Cortex of kidney (tissue), 1 donor: ENCODE measurements around the gene SNX25.
"Not testable (repeated sequence)": the region's sequence is repeated elsewhere in the genome, so short reads cannot be mapped to it uniquely, and the experiment has no call there.

Source experiments
- DNase-seq: peaks from one replicate; lab custom pipeline; 2025; lab: John Stamatoyannopoulos, UW

The SNX25 gene

DNA sequence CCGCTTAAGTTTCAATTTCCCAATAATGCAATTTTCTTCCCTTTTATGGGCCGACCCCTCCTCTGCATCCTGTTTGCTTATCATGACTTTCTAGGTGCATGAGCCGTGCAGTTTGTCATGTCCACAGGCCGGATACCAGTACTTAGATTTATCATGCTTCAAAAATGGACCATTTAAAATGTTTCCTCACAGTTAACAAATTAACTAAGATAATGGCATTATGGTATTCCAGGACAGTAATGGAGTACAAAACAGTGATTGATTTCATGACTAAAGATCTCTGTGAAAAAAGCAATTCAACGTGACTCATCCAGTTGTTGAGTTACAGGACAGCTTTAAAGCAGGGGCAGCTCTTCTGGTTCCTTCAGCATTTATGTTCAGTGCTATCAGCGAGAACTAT, 23.0 kb downstream of the SNX25 start:
- no peak for DNase-seq

DNA sequence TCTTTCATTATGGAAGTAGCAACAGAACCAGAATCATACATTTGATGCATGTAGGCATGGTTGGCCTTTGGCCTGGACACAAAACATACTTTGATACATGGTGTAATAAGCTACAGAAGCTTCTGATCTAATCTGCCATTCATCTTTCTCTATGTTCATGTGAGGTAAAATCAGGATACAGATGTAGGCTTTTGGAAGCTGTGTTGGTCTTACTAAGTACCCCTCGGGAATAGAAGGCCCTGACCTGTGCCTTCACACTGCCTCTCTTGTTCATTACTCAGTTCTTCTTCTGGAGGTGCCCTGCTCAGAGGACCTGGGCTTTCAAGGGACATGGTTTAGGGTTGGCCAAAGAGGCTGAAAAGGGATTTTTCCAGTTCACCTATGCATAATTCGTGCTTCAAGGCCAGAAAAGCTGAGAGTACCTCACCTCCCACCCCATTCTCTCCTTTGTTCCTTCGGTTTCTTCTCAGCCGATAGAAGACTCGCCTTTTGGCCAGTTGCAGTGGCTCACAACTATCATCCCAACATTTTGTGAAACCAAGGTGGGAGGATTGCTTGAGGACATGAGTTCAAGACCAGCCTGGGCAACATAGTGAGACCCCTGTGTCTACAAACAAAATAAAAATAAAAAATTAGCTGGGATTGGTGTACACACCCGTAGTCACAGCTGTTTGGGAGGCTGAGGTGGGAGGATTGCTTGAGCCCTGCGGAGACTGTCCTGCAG, 25.9 kb downstream of the SNX25 start:
- DNase-seq = no peak

DNA sequence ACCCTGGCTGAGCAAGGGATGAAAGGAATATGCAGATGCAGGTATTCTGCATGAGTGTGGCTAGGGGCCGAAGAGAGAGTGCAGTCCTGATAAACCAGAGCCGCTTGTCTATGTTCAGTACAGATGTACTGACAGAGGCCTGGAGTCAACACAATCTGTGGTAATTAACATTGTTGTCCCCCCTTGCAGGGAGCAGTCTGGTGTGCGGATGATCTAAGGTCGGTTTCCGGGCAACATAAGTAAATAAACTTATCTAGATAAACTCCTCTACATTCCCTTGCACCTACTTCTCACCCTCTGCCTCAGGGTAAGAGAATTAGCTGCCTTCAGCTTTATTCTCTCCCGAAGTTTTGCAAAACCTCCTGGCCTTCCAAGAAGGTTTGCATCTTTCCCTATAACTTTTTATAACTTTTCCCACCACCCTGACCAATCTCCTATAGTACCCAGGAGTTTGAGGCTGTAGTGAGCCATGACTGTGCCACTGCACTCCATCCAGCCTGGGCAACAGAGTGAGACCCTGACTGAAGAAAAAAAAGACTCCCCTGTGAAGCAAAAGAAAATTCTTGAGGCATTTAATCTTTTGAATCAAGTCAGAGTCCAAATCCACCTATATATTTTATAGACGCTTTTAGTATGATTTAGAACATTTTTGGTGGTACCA, 26.6 kb downstream of the SNX25 start:
- DNase-seq = no peak

DNA sequence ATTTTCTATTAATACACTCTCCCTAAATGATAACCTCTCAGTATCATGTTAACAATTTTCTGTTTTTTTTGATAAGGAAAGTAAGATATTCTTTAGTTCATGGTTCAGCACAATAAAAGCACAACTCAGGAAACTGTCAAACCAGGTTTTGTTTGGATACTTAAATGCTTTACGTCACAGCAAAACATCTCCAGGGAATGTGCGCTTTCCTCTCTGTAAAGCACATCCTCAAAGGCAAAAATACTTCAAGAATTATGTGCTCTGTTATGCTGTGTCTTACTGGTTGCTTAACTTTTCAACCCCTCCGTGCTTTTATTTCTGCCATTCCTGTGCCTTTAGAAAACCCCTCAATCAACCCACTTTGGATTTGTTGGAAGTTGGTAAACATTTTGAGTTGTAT, 27.8 kb downstream of the SNX25 start:
- no peak for DNase-seq

DNA sequence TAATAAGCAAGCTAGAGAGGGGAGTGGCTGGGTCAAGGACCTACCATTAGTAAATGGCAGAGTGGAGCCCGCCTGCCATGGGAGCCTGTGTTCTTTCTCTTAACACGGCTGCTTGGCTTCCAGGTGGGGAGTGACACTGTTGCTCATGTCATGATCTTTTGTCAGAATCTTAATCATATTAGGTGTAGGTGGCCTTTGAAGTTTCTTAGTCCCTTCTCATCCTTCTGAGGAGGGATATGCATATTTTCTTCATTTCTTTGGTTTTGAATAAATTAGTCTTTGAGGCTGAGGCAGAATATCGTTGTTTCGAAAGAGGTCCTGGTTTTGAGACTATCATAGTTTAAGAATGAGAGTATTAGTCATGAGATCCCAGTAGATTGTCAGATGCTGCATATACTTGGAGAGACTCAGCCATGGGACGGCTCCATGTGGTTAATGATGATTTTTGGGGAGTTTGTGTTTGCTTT, 28.9 kb downstream of the SNX25 start:
- DNase-seq = no peak

DNA sequence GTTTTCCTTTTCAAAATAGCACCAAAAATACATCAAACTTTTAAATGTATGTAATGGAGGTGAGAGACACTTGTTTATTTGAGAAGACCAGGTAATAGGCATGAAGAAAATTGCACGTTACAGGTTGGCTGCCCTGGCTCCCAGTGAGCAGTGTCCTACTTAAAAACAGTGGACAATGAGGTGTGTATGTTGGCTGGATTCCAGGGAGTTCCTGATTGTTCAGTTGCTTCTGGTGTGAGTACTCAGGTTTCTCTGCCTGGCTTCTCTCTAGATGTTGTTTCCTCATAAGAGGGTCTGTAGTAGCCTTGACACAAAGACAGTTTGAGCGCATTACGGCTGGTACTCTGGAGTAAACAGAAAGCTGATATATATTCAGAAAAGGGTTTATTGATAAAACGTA, 29.4 kb downstream of the SNX25 start:
- no peak for DNase-seq

DNA sequence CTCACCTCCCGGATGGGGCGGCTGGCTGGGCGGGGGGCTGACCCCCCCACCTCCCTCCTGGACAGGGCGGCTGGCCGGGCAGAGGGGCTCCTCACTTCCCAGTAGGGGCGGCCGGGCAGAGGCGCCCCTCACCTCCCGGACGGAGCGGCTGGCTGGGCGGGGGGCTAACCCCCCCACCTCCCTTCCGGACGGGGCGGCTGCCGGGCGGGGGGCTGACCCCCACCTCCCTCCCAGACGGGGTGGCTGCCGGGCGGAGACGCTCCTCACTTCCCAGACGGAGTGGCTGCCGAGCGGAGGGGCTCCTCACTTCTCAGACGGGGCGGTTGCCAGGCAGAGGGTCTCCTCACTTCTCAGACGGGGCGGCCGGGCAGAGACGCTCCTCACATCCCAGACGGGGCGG, 31.1 kb downstream of the SNX25 start:
- not testable (repeated sequence) for DNase-seq

DNA sequence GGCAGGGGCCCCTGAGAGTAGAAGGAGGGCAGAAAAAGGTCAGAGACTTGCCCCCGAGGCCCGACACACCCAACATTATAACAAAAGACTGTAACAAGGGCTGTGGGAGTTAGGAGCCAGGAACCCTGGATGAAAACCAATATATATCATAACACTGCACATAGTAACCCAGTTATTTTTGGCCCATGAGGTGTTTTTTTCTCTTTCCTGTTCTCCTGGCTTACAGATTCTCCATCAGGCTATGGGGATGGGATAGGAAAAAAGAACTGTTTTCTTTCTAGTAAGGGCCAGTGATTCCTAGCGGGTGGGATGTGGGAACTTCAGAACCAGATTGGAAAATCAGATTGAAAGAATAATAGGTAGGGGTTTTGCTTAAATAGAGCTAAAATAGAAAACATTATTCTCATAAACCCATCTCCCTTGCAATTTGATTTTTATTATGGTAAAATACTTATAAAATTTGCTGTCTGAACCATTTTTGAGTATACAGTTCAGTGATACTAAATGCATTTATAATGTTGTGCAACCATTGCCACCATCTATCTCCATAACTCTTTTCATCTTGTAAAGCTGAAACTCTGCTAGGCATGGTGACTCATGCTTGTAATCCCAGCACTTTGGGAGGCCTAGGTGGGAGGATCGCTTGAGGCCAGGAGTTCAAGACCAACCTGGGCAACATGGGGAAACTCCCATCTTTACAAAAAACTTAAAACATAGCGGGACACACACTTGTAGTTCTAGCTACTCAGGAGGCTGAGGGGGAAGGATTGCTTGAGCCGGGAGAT, 33.5 kb downstream of the SNX25 start:
- no peak for DNase-seq

DNA sequence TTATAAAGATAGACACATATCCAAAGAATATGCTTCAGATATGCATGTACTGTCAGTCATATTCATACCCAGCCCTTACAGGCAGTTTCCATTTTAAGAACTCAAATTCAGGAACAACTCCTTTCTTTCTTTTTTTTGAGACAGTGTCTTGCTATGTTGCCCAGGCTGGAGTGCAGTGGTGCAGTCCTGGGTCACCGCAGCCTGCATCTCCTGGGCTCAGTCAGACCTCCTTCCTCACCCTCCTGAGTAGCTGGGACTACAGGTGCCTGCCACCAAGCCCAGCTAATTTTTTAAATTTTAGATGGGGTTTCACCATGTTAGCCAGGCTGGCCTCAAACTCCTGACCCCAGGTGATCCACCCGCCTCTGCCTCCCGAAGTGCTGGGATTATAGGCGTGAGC, 34.5 kb downstream of the SNX25 start:
- no peak for DNase-seq

DNA sequence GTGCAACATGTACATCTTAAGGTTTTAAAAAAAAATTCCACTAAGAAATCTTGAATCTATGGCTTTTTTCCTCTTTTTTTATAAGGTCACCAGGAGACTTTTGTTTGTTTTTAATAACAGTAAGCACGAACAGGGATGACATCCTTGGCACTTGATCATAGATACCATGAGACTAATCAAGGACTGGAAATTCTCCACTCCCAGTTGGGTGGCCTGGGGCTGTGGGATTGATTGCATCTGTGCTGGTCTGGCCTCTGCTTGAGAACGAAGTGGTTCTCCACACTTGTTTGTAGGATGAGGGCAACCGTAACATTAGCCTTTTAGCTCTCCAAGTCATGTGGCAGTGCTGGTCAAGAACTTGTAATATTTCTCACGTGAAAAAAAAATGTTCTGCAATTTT, 35.4 kb downstream of the SNX25 start:
- DNase-seq = no peak

DNA sequence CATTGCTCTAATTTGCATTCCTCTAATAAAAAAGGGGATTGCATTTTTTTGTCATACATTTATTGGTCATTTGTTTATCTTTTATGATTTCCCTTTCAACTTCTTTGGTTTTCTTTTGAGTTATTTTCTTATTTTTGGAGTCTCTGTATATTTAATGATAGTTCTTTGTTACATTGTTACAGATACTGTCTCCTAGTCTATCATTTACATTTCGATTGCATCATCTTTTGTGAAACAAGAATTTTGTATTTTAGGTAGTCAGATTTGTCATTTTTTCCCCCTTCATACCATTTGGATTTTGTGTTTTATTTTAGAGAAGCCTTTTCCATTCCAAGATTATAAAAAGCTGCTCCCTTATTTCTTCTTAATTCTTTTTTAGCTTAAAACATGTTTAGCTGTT, 37.1 kb downstream of the SNX25 start:
- no peak for DNase-seq

DNA sequence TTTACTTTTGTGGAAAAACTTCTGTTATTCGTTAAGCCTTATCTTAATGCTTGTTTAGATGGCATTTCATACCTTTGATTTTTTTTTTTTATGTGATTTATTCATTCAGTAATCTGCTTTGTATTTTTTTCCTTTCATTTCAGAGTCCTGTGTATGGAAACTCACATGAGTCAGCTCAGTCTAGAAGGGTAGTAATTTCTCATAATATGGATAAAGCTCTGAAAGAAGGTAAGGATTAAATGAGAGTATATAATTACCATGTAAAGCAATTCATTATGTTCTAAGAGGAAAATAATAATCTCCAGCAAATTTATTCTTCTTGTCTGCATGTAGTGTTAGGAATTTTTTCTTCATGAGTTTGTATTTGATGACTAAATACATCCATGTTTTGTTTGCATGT, 37.8 kb downstream of the SNX25 start:
- no peak for DNase-seq

DNA sequence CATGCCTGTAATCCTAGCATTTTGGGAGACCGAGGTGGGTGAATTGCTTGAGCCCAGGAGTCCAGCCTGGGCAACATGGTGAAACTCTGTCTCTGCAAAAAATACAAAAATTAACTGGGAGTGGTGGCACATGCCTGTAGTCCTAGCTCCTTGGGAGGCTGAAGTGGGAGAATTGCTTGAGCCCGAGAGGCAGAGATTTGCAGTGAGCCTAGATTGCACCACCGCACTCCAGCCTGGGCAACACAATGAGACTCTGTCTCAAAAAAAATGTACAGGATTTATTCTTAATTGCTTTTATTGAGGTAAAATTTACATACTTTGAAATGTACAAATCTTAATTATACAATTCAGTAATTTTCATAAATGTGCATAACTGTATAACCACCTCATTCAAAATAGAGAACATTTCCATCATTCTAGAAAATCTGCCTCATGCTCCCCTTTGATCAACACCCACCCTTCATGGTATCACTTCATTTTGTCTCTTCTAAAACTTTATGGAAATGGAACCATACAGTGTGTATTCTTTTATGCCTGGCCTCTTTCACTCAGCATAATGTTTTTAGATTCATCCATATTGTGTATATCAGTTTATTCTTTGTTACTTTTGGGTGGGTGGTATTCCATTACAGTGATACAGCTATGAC, 39.1 kb downstream of the SNX25 start:
- no peak for DNase-seq

DNA sequence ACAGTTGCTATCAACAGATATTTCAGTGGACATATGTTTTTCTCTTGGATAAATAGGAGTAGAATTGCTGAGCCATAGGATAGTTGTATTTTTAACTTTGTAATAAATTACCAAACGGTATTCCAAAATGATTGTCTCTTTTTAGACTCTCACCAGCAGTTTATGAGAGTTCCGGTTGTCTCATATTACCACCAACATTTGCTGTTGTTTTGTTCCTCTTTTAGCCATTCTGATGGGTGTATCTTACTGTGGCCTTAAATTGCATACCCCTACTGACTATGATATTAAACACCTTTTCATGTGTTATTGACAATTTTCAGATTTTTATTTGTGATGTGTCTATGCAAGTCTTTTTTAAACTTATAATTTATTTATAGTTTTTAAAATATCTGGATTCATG, 39.7 kb downstream of the SNX25 start:
- no peak for DNase-seq

DNA sequence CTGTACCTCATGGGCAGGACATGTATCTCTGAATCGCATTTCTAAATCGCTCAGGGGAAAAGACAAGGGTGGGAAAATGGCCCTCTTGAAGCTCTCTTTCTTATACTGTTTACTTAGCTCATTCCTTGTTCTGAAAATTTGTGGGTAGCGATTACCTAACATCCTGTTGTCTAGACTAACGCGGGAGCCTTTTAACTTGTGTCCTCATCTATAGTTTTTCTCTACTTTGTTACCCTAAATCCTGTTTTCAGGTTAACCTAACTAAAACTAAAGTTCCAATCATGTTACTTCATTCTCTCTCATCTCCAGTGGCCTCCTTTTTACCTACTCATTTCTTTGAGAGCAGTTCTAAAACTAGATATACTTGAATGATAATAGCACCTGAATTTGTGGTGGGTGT, 45.0 kb downstream of the SNX25 start:
- DNase-seq = no peak

DNA sequence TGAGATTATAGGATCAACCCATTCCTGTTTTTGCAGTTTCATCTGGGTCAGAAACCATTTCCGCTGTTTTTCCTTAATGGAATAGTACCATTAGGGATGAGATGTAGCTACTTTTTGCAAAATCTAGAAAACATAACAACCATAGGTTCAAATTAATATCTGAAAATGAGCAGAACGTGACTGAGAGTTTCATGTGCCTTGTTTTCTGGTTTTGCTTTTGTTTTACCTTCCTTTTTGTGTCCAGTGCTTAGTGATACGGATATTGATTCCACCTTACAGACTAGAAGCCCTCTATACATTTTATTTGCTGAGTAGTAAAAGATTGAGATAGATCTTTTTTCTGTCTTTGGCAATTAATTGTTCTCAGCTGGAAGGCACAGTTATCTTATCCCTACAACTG, 46.5 kb downstream of the SNX25 start:
- no peak for DNase-seq

DNA sequence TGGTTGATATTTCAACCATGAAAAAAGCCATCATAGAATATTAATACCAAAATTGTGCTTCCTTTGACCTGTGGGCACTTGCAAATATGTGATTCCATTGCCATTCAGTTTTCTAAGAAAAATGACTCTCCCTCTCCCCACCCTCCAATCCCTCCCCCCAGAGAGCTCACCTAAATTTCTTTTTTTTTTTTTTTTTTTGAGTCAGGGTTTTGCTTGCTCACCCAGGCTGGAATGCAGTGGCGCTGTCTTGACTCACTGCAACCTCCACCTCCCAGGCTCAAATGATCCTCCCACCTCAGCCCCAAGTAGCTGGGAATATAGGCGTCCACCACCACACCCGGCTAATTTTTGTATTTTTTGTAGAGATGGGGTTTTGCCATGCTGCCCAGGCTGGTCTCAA, 47.0 kb downstream of the SNX25 start:
- DNase-seq = no peak

DNA sequence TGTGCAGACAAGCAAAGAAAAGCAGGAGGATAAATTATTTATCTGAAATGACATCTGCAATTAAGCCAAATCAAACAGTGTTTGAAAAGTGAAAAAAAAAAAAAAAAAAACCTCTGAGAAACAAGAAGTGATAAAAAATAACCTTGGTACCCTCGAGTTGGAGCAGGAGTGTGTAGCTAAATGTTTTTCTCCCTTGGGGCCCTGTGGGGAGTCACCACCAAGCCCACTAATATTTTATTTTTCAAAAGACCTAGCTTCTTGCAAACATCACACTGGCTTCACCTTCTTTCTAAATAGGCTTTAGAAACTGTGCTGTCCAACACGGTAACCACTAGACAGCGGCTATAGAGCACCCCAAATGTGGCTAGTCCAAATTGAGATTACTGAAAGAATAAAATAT, 47.7 kb downstream of the SNX25 start:
- no peak for DNase-seq

DNA sequence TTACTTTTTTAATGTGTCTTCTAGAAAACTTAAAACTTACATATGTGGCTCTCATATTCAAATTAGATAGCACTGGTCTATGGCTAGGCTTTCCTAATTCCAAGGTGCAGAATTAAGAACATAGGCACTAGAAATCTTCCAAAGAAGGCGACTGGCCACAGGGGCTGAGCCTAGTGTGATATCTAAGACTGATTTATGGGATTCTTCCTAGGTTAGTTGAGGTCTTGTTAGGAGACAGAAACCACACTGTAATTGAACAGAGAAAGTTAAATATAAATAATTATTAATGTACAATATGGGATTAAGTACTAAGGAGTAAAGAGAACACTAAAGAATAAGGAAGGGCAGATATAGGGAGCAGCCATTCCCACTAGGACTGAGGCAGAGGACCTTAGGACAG, 48.3 kb downstream of the SNX25 start:
- DNase-seq = no peak

DNA sequence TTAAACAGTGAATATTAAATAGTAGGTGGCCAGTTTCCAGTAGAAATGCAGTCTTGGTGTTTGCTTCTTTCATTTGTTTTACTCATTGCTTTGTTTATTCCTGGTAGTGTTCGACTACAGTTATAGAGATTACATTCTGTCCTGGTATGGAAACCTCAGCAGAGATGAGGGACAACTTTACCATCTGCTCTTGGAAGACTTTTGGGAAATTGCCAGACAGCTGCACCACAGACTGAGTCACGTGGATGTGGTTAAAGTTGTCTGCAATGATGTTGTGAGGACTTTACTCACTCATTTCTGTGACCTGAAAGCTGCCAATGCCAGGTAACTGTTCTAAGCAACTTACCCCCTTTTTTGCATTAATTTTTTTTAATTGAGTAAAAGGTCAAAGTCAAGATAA, 49.3 kb downstream of the SNX25 start:
- not testable (repeated sequence) for DNase-seq

DNA sequence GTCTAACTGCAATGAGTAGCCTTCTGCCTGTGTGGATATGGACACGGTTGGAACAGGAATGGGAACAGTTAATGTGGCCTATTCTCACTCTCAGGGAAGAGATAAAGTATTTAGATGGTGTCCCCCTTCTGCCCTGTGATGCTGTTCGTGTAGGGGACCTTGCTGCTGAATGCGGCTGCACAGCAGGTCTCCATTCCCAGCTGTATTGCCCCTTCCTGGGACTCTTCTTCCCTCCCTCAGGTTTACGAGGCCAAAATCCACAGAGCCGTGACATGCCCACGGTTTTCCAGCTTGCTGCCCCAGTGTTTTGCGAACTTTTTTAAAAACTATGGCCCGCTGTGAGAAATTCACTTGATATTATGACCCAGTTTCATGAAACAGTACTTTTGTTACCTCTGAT, 50.3 kb downstream of the SNX25 start:
- DNase-seq = no peak

DNA sequence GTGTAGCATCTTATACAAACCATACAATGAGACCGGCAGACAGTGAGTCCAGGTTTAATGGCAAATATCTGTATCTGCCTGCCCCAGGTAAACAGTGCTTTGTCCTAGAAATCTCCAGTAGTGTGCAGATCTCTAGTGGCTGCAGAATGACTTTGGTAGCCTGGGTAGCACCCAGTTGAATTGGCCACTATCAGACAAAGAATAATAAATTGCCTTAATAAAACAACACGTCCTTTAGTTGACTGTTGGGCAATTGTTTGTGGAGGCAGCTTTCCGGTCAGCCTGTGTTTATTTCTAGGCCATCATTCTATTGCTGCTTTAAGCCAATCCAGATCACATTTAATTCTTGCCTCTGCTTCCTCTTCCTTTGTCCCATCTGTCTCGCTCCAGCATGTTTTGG, 52.5 kb downstream of the SNX25 start:
- no peak for DNase-seq

DNA sequence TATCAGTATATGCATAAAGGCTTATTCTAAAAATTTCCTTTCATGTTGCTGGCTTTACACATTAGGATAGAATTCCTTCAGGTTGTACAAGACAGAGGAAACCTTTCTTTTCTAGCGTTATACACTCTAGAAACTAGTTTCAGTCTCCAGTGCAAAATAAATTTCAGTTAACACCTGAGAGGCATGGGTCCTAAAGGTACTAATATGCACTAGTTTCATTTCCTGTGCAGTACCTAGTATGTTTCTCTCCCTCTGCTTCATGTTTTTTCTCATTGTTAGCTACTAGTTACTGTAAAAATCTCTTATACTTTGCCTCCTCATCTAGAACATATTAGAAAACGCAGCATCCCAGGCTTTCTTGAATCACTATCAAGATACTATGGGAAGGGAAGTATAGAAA, 54.0 kb downstream of the SNX25 start:
- DNase-seq = no peak
